CD4-positive, alpha-beta T cell treated with Interleukin-2 at 100 ng/mL for 4 hours (primary cell): ENCODE results near the gene HORMAD1.
"Not testable (repeated sequence)": the region's sequence is repeated elsewhere in the genome, so short reads cannot be mapped to it uniquely, and the experiment has no call there.

Experiments
- DNase-seq: peaks from one replicate; pipeline ENCODE4 v3.0.0-alpha.2; 2020; ENCODE audit warnings: low spot score

The HORMAD1 gene

DNA sequence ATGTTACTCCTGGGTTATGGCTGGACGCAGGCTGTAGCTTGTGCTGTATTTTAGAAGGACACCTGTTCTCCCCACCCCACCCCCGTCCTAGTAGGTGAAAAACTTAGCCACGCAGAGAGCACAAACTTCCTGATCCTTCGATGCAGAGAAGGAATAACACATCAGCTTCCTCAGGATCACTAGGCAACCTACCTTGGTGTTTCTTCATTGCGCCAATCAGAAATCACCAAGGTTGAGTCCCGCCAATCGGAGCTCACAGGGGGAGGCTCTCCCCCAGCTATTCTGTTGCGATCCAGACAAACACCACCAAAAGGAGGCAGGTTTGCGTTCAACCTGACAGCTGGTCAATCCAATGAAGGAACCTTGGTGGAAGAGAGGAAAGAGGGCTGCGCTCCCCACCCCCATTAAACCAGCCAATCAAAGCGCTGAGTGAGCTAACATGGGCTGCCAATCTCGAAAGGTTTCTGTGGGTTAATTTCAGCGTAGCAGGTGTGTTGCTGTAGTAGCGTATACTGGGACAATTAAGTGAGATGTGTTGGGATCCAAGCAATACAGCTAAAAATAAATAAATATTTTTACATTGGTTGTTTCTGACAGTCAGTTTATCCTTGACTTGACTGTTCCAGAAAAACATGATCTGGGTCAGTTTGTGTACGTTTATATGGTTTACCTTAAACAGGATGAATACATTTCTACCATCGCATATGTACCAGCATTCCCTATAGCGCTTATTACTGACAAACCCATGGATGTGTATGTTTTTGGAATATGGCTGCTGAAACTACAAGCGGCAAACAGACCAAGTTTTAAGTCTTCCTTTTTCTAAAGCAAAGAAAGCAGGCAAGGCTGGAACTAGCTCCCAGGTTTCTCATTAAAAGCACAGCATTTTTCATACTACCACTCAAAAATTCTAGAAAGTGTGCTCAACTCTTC, 23.4 kb downstream of the HORMAD1 start, which contains the start of gene GOLPH3L:
Gene GOLPH3L, minus strand, starts transcription at position 160 of the 933 bp plus-strand sequence. CDS start 2,316 bp downstream, outside the sequence.
- peak; percentile 97 for DNase-seq

DNA sequence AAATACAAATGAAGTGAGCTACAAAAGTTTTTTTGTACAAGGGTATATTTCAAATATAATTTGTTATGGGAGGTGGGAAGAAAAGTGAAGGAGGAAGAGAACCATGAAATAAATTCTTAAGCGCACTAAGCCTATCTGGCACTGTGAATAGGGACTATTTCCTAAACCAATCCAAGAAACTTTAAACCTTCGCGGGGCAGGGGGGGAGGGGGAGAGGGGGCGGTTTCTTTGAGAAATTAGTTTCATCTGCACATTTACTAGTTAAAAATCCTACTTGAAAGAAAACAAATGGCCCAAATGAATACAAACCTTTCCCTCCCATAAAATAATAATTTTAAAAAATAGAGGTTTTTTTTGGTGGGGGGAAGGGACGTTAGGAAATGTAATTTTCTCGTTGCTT, 24.1 kb downstream of the HORMAD1 start:
- no peak for DNase-seq

DNA sequence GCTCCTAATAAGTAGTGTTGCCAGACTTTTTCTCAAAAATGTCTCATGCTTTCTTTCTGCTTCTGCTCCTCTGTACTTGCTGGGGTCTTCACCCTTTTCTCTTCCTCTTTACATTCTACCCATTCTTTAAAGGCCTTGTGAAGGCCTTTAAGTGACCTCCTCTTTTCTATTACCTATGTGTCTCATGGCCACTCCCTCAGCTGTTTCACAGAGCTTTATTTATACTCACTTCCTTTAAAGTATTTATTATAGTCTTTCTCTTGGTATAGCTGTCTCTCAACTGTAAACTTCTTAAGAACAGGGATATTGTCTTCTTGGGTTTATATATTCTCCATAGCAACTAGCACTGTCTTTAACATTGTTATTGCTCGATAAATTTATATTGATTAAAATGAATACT, 24.5 kb downstream of the HORMAD1 start:
- DNase-seq, result no peak

DNA sequence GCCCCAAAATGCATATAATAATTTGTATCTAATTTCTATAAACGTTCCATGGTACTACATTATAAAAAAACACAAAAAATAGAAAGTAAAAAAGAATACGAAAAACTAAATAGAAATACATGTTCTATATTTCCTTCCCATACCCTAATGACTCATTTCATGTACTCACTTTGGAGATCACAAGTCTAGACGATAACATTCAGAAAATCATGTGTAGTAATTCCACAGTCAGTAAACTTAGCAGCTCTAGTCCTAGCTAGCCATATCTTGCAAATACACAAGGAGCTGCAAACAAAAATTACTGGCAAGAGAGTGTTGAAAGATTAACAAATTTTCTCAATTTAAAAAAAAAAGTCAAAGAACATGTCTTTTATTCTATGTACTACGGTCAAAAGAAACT, 25.1 kb downstream of the HORMAD1 start:
- no peak for DNase-seq

DNA sequence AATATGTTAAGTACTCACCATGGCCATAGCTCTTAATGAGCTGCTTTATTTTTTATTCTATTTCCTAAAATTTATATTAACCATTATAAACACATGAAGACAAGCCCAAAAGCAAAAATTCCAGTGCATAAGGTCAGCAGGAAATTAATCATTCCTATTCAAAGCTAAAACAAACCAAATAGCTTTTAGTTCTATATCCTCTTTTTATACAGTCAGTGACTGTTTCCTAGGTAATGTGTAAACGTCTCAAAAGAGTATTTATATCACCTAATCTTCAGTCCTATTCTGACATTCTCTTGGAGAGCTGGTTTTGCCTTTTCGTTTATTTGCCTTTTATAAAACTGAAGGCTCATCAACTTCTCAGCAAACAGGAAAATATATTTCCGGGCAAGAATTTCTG, 28.0 kb downstream of the HORMAD1 start:
- no peak for DNase-seq

DNA sequence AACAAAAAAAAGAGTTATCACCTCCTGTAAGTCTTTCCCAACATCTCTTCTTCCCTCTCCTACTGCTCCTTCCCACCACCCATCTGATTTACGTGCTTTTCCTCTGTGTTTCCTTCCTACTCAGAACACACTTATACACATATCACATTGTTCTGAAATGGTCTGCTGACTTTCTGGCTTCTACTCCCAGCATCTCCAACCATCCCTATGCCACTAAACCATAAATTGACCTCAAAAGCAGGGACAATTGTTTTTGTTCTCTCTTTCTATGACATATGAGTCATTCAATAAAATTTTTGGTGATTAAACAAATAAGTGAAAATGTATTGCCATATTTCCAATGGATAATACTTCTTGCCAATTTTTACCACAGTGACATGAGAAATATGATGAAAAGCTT, 31.9 kb downstream of the HORMAD1 start:
- no peak for DNase-seq

DNA sequence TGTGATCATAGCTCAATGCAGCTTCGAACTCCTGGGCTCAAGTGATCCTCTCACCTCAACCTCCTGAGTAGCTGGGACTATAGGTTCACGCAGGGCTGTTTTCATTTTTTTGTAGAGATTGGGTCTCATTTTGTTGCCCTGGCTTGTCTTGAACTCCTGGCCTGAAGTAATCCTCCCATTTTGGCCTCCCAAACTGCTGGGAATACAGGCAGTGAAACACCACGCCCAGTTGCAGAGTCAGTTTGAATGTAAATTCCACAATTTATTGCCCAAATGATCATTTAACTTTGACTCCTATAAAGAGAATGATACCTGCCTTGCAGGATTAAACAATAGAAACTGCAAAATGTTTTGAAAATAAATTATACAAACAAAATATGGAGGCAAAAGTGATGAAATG, 34.4 kb downstream of the HORMAD1 start:
- no peak for DNase-seq

DNA sequence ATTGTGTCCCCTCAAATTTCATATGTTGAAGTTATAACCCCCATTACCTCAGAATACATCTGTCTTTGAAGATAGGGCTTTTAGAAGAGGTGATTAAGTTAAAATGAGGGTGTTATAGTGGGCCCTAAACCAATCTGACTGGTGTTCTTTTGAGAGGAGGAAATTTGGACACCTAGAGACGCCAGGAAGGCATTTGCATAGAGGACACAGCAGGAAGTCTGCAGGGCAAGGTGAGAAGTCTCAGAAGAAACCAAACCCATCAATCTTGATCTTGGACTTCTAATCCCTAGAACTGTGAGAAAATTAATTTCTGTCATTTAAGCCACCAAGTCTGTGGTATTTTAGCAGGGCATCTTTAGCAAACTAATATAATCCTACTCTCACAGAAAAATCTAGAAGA, 36.8 kb downstream of the HORMAD1 start:
- DNase-seq, result peak; percentile 30

DNA sequence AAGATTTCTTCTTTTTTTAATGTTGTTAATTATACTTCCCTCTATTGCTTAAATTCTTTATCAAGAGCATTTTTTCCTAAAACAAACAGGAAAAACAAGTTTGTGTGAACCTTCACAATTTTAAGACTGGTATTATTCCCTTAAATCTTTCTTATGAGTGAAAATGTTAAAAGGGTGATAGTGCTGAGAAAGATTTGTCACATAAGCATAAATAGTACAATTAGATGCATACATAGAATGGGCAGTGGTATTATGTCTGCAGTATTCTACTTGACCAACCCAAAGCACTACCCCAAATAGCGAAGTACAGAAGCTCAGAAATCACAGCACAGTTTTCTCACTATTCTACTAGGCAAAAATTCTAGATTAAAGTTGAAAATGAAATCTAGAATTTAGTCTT, 41.7 kb downstream of the HORMAD1 start:
- DNase-seq, result no peak

DNA sequence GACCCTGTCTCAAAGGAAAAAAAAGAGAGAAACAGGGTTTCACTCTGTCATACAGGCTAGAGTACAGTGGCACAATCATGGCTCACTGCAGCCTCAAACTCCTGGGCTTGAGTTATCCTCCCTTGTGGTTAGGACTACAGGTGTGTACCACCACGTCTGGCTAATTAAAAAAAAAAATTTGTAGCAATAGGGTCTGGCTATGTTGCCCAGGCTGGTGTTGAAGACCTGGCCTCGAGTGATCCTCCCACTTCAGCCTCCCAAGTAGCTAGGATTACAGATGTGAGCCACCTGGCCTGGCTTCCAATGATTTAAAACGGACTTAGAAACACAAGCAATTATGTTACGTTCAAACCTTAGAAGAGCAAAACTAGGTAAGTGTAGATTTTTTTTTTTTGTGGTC, 45.8 kb downstream of the HORMAD1 start:
- no peak for DNase-seq

DNA sequence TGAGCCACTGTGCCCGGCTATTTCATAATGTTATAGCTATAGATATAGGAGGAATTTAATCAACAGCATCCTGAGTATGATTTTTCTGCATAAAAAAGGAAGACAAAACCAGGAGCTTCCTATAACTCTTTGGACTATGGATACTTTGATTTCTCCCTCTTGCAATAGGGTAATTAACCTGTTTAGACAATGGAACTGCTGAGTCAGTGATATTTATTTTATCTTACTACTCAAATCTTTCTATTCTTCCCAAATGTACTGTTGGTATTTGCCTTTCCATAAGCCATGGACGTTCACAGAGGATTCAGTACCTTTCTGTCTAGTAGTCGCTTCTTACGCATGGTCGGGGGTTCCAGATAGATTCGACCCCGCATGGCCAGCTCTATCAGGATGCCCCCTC, 57.4 kb downstream of the HORMAD1 start:
- DNase-seq, result no peak

DNA sequence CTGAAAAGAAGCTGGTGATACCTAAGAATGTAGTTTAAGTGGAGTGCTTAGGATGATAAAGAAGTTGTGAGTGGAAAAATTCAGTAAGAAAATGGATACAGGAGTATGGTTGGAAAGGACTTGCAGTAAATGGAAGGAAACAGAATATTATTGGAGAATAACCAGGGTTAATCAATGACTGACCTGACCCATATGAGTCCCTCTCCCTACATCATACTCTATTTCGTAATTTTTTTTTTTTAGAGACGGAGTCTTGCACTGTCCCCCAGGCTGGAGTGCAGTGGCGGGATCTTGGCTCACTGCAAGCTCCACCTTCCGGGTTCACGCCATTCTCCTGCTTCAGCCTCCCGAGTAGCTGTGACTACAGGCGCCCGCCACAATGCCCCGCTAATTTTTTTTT, 57.9 kb downstream of the HORMAD1 start:
- no peak for DNase-seq

DNA sequence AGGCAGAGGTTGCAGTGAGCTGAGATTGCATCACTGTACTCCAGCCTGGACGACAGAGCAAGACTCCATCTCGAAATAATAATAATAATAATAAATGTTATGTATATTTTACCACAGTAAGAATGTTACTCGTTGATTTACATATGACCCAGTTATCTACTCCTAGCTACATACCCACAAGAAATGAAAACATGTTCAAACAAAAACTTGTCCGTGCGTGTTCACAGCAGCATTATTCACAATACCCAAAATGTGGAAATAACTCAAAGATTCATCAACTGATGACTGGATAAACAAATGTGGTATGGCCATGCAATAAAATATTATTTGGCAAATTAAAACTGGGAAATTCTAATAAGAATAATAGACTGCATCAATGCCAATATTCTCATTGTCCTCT, 59.5 kb downstream of the HORMAD1 start:
- no peak for DNase-seq

DNA sequence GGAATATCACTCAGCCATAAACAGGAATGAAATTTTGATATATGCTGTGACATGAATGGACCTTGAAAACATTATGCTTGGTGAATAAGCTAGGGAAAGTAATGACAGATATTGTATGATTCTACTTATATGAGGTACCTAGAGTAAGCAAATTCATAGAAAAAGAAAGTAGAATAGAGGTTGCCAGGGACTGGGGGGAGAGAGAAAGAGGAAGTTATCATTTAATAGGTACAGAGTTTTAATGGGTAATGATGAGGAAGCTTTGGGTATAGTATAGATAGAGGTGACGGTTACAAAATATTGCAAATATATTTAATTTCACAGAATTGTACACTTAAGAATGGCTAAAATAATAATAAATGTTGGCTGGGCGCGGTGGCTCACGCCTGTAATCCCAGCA, 60.1 kb downstream of the HORMAD1 start:
- DNase-seq, result no peak

DNA sequence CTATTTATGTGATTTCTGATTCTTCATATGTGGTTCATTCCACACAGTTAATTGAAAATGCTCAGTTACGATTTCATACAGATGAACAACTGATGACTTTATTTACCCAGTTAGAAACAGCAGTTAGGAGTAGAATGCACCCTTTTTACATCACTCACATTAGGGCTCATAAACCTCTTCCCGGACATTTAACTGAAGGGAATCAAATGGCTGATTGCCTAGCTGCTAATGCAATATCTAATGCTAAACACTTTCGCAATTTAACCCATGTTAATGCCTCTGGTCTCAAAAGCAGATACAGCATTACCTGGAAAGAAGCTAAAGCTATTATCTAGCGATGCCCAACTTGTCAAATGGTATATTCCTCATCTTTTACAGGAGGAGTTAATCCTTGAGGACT, 63.6 kb downstream of the HORMAD1 start:
- not testable (repeated sequence) for DNase-seq

DNA sequence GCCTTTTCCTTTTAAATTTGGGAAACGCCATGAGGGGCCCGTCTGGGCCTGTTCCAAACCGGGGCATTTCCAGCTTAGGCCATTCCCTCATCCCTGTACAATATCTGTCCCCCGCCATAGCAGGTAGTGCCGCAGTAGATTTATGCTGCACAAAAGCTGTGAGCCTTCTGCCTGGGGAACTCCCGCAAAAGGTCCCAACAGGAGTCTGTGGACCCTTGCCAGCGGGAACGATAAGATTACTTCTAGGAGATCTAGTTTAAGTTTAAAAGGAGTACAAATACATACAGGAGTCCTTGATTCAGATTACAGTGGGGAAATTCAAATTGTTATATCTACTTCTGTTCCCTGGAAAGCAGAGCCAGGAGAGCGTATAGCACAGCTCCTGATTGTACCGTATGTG, 66.1 kb downstream of the HORMAD1 start:
- not testable (repeated sequence) for DNase-seq

DNA sequence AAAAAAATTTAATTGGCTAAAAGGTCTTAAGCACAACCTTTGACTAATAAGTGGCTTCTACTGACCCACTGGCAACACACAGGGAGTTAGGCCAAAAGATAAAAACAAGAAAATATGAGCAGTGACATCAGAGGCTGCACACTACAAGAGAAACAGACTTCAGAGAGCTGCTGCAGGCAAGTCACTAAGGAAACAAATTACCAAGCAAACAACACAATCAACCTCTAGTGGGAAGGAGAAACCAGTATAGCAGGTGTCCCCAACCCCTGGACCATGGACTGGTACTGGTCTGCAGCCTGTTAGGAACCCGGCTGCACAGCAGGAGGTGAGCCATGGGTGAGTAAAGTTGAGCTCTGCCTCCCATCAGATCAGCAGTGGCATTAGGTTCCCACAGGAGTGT, 70.5 kb downstream of the HORMAD1 start:
- no peak for DNase-seq

DNA sequence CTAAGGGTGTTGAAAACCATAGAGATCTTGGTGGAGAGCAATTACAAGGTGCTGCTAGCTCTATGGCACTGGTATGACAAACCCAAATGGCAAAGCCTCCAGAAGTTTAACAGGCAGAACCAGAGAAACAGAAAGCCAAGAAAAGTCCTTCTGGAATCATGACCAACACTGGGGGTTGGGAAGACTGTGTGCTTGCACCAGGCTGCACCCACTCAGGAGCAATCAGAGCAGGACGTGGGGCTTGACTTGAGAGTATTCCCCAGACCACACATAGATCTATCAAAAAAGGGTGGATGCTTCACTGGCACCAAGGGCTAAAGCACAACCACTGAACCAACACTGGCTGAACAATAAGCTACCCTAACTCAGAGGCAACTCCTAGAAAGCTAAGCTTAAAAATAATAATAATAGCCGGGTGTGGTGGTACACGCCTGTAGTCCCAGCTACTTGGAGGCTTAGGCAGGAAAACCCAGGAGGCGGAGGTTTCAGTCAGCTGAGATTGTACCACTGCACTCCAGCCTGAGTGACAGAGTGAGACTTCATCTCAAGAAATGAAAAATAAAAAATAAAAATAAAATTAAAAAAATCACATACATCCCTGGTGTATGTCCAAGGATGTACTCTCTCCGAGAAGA, 71.1 kb downstream of the HORMAD1 start:
- no peak for DNase-seq
